Measurements from ENCODE around the gene BACH2. TPM values are rescaled to one million over a fixed set of nuclear protein-coding genes. Genes with fewer than 3 reads are reported as not detected.

The BACH2 gene
- total and polyA plus RNA-seq, 2 of the 4 experiments (the other 2 are of a cell fraction): 1.3 to 1.4 TPM

DNA sequence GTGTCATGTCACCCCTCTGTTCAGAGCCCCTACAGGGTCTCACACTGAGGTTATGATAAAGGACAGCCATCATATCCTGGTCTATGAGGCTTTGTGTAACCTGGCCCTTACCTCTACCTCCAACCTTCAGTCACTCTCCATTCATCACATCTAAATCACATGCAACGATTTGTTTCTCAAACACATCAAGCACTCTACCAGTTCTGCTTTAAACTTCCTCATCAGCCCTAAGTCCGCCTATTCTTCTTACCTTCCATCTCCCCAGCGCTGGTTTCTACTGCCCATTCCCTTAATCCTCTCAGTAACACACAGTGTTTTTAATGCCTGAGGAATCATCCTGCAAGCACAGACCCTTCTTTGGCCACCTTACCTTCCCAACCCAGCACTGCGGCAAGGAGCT, 17.9 kb upstream of the BACH2 start:
- WGBS, 2 experiments (ENCODE audit: extremely low coverage in 2 of 2, insufficient read length in 1 of 2): 79% methylated on average over 2 of the region's 4 CpGs; no CpG with 5 or more reads in 1 of the 2 experiments
- Histone ChIP-seq H3K4me3 (ENCODE audit: insufficient read depth, low read depth, low read length) (no peak overlapping the region), H4K5ac (ENCODE audit: low read depth, low read length) (no peak overlapping the region), H3K4me1 (ENCODE audit: control insufficient read depth, insufficient read depth, low read length) (no peaks in the 10 kb centered on the region), H4K8ac (ENCODE audit: low read depth in 2 of 2, low read length in 2 of 2) (no peak overlapping the region), H3K9me3 (ENCODE audit: control insufficient read depth, insufficient read depth, low read length) (no peaks in the 10 kb centered on the region), H3K27me3 (ENCODE audit: control insufficient read depth, insufficient read depth, low read length) (peaks cover 30% of the 10 kb centered on the region), H3K79me1 (ENCODE audit: low read depth in 1 of 2, low read length in 2 of 2) (no peaks in the 10 kb centered on the region), H3K18ac (ENCODE audit: low read depth, low read length) (no peak overlapping the region), H2BK15ac (ENCODE audit: low read depth, low read length) (no peak overlapping the region), H3K4me2 (ENCODE audit: low read depth, low read length) (no peak overlapping the region), H3K36me3 (ENCODE audit: control insufficient read depth, insufficient read depth, low read length) (no peaks in the 10 kb centered on the region), H2BK20ac (ENCODE audit: low read depth, low read length) (no peak overlapping the region), H2AFZ (replicated peaks; ENCODE audit: low read length, poor library complexity) (no peak overlapping the region), H3K56ac (ENCODE audit: extremely low read depth, insufficient read depth, low read length) (no peak overlapping the region), H2AK9ac (replicated peaks; ENCODE audit: low read depth, low read length, poor library complexity) (no peak overlapping the region), H3K9me1 (ENCODE audit: insufficient read depth, low read length) (no peaks in the 10 kb centered on the region; the same call in 1 of the 2 replicates), H4K20me1 (ENCODE audit: insufficient read depth, low read length) (no peaks in the 10 kb centered on the region), H4K91ac (ENCODE audit: insufficient read depth, low read depth, low read length) (no peak overlapping the region), H3K14ac (replicated peaks; ENCODE audit: low read depth, low read length) (no peak overlapping the region), H3K23ac (ENCODE audit: low read depth, low read length) (no peak overlapping the region), H3K9ac (ENCODE audit: low read depth, low read length) (no peak overlapping the region), H2BK120ac (ENCODE audit: low read depth, low read length) (no peak overlapping the region), H3K4ac (ENCODE audit: low read depth, low read length) (no peak overlapping the region), H2BK5ac (ENCODE audit: low read depth, low read length, poor library complexity, severe bottlenecking) (no peak overlapping the region), H2AK5ac (ENCODE audit: low read depth, low read length) (no peak overlapping the region), H3K27ac (ENCODE audit: insufficient read depth, low read length) (no peak overlapping the region)
- in situ Hi-C loops (cut with MboI; ENCODE audit: low sequenced_read_pairs) (no loop called here), dilution Hi-C loops (cut with HindIII; ENCODE audit: low sequenced_read_pairs, unreplicated experiment) (no loop called here), intact Hi-C loops (cut with micrococcal nuclease) (no loop called here)
- ATAC-seq (ENCODE audit: low read depth) (no peak), DNase-seq (no peak)
- TF ChIP-seq POLR2A (IDR thresholded peaks at IDR 0.05; ENCODE audit: low read depth, low read length): no peak
- no peak for TF ChIP-seq CHD1 (IDR thresholded peaks at IDR 0.05; ENCODE audit: low read depth, low read length)
- no peak for TF ChIP-seq RCOR1 (IDR thresholded peaks at IDR 0.05; ENCODE audit: insufficient replicate concordance, low read length)
- no peak for TF ChIP-seq SMC3 (IDR thresholded peaks at IDR 0.05; ENCODE audit: low read depth, low read length)
- no peak for TF ChIP-seq RAD21 (IDR thresholded peaks at IDR 0.05; ENCODE audit: low read length)
- no peak for TF ChIP-seq CTCF (conservative IDR thresholded peaks at IDR 0.05; ENCODE audit: low read depth, low read length)
- no peak for TF ChIP-seq MAZ (IDR thresholded peaks at IDR 0.05; ENCODE audit: borderline replicate concordance, low read depth, low read length)
- no peak for TF ChIP-seq USF2 (IDR thresholded peaks at IDR 0.05; ENCODE audit: low read depth, low read length)
- TF ChIP-seq, protein P1, sequence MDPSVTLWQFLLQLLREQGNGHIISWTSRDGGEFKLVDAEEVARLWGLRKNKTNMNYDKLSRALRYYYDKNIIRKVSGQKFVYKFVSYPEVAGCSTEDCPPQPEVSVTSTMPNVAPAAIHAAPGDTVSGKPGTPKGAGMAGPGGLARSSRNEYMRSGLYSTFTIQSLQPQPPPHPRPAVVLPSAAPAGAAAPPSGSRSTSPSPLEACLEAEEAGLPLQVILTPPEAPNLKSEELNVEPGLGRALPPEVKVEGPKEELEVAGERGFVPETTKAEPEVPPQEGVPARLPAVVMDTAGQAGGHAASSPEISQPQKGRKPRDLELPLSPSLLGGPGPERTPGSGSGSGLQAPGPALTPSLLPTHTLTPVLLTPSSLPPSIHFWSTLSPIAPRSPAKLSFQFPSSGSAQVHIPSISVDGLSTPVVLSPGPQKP (IDR thresholded peaks at IDR 0.05; ENCODE audit: borderline replicate concordance, low read depth, low read length): no peak
- TF ChIP-seq CEBPB (IDR thresholded peaks at IDR 0.05; ENCODE audit: low read depth, low read length): no peak
- no peak for TF ChIP-seq BHLHE40 (IDR thresholded peaks at IDR 0.05; ENCODE audit: low read depth, low read length)
- TF ChIP-seq MAFK (IDR thresholded peaks at IDR 0.05; ENCODE audit: low read depth, low read length): no peak
- no peak for TF ChIP-seq FOS (IDR thresholded peaks at IDR 0.05; ENCODE audit: low read depth, low read length)
- TF ChIP-seq MXI1 (IDR thresholded peaks at IDR 0.05; ENCODE audit: borderline replicate concordance, low read depth, low read length): no peak
- no peak for TF ChIP-seq NFE2L2 (IDR thresholded peaks at IDR 0.05; ENCODE audit: low read depth, low read length)
- TF ChIP-seq RFX5 (IDR thresholded peaks at IDR 0.05; ENCODE audit: low read depth, low read length): no peak
- no TSS peak for BruUV-seq (replicated peaks)
- ChIA-PET CTCF (no interaction called here), POLR2A (ENCODE audit: unreplicated experiment) (no interaction called here)
